SK-N-SH treated with all-trans-retinoic acid at 6 μM for 48 hours (cell line): ENCODE data around the gene CLN6.

Experiments
- POU6F1 ChIP-seq: fragments of 250-450 bp; sonication (Bioruptor Pico); IDR thresholded peaks from 2 replicates; pipeline ENCODE4 v1.8.0; 2021; ENCODE audit warnings: low read depth, mild to moderate bottlenecking, moderate library complexity, borderline replicate concordance
- RARB ChIP-seq: fragments of 250-450 bp; sonication (Bioruptor Pico); IDR thresholded peaks from 2 replicates; pipeline ENCODE4 v1.8.0; 2021; ENCODE audit warnings: mild to moderate bottlenecking, moderate library complexity
- ZC3H10 ChIP-seq: fragments of 250-450 bp; sonication (Bioruptor Pico); IDR thresholded peaks from 2 replicates; pipeline ENCODE4 v1.5.1; 2021; ENCODE audit warnings: mild to moderate bottlenecking, moderate library complexity

- TF ChIP-seq RARB (CRISPR knock-in tag) (no peak), ZC3H10 (CRISPR knock-in tag) (no peak), POU6F1 (CRISPR knock-in tag) (no peak)
Measured at GRCh38 chr15:68195336-68196112, 34.0 kb downstream of the CLN6 start.
